Measurements from ENCODE around the gene ARGFX.

Gene ARGFX

GRCh38 chr3:121601212-121601812 is 33.6 kb downstream of the ARGFX start:
- no peak for DNase-seq

GRCh38 chr3:121604759-121605158 is 37.0 kb downstream of the ARGFX start:
- DNase-seq: no peak

- DNase-seq: no peak
Observed at GRCh38 chr3:121606106-121606505, 38.4 kb downstream of the ARGFX start.

All from NCI-H345 (cell line).